Measurements from ENCODE around the gene DES.

Gene DES

GRCh38 chr2:219474285-219475060 is 56.3 kb downstream of the DES start:
- no peak overlapping the region for H3K4me2 ChIP-seq (ENCODE audit: low read length)
- no peak overlapping the region for H3K4me3 ChIP-seq (ENCODE audit: low read length)
- H3K9me3 ChIP-seq (ENCODE audit: insufficient read depth, low read length) = no peaks in the 10 kb centered on the region
- H3K9ac ChIP-seq (ENCODE audit: low read length) = no peak overlapping the region
- no peaks in the 10 kb centered on the region for H3K79me2 ChIP-seq (ENCODE audit: low read length)
- H4K20me1 ChIP-seq (ENCODE audit: insufficient read depth, low read length) = no peaks in the 10 kb centered on the region
- no peak overlapping the region for H2AFZ ChIP-seq (ENCODE audit: low read depth, low read length)
- H3K27me3 ChIP-seq (ENCODE audit: low read depth, low read length) = no peaks in the 10 kb centered on the region; the same call in none of the 2 replicates
- no peak overlapping the region for H3K27ac ChIP-seq (ENCODE audit: low read length)
- no peaks in the 10 kb centered on the region for H3K36me3 ChIP-seq (replicated peaks; ENCODE audit: low read depth, low read length)
- TF ChIP-seq EZH2phosphoT487 (IDR thresholded peaks at IDR 0.05; ENCODE audit: low read depth) (no peak), CTCF (IDR thresholded peaks at IDR 0.05; ENCODE audit: low read depth, low read length) (no peak)
- H3K4me1 ChIP-seq (ENCODE audit: low read length) = no peaks in the 10 kb centered on the region

GRCh38 chr2:219475278-219475677 is 57.1 kb downstream of the DES start:
- no peak overlapping the region for H2AFZ ChIP-seq (ENCODE audit: low read depth, low read length)
- H3K4me3 ChIP-seq (ENCODE audit: low read length) = no peak overlapping the region
- TF ChIP-seq EZH2phosphoT487 (IDR thresholded peaks at IDR 0.05; ENCODE audit: low read depth) (no peak), CTCF (IDR thresholded peaks at IDR 0.05; ENCODE audit: low read depth, low read length) (no peak)
- H3K27me3 ChIP-seq (ENCODE audit: low read depth, low read length) = no peaks in the 10 kb centered on the region; the same call in none of the 2 replicates
- no peak overlapping the region for H3K9ac ChIP-seq (ENCODE audit: low read length)
- H3K79me2 ChIP-seq (ENCODE audit: low read length) = no peaks in the 10 kb centered on the region
- no peaks in the 10 kb centered on the region for H3K4me1 ChIP-seq (ENCODE audit: low read length)
- no peak overlapping the region for H3K4me2 ChIP-seq (ENCODE audit: low read length)
- no peaks in the 10 kb centered on the region for H3K36me3 ChIP-seq (replicated peaks; ENCODE audit: low read depth, low read length)
- H3K27ac ChIP-seq (ENCODE audit: low read length) = no peak overlapping the region
- no peaks in the 10 kb centered on the region for H4K20me1 ChIP-seq (ENCODE audit: insufficient read depth, low read length)
- no peaks in the 10 kb centered on the region for H3K9me3 ChIP-seq (ENCODE audit: insufficient read depth, low read length)

GRCh38 chr2:219475697-219476651 is 57.8 kb downstream of the DES start:
- Histone ChIP-seq H3K4me1 (ENCODE audit: low read length) (no peaks in the 10 kb centered on the region), H3K27ac (ENCODE audit: low read length) (no peak overlapping the region), H3K9me3 (ENCODE audit: insufficient read depth, low read length) (no peaks in the 10 kb centered on the region), H3K4me2 (ENCODE audit: low read length) (peak overlapping the region; percentile 36; the same call in 1 of the 2 replicates), H2AFZ (ENCODE audit: low read depth, low read length) (no peak overlapping the region), H3K9ac (ENCODE audit: low read length) (no peak overlapping the region), H3K27me3 (ENCODE audit: low read depth, low read length) (no peaks in the 10 kb centered on the region; the same call in none of the 2 replicates), H3K79me2 (ENCODE audit: low read length) (no peaks in the 10 kb centered on the region), H3K36me3 (replicated peaks; ENCODE audit: low read depth, low read length) (no peaks in the 10 kb centered on the region), H4K20me1 (ENCODE audit: insufficient read depth, low read length) (no peaks in the 10 kb centered on the region), H3K4me3 (ENCODE audit: low read length) (no peak overlapping the region)
- TF ChIP-seq EZH2phosphoT487 (IDR thresholded peaks at IDR 0.05; ENCODE audit: low read depth) = no peak
- TF ChIP-seq CTCF (IDR thresholded peaks at IDR 0.05; ENCODE audit: low read depth, low read length) = peak; percentile 67
